ENCODE data around the gene ACAP1.
A peak's percentile ranks its signal among the peaks of the same experiment; 100 is the strongest.
"Not testable (repeated sequence)": the region's sequence is repeated elsewhere in the genome, so short reads cannot be mapped to it uniquely, and the experiment has no call there.

ACAP1 gene

GRCh38 chr17:7356756-7357155, 20.4 kb downstream of the ACAP1 start:
- no peak for DNase-seq

- DNase-seq: no peak
These were observed 21.1 kb downstream of the ACAP1 start for GRCh38 chr17:7357381-7357780.

GRCh38 chr17:7361906-7362305, 25.6 kb downstream of the ACAP1 start:
- DNase-seq: no peak

GRCh38 chr17:7363311-7363710, 27.0 kb downstream of the ACAP1 start:
- DNase-seq: no peak

GRCh38 chr17:7365963-7366362, 29.6 kb downstream of the ACAP1 start:
- DNase-seq: not testable (repeated sequence)

GRCh38 chr17:7367083-7367482, 30.8 kb downstream of the ACAP1 start:
- no peak for DNase-seq

- no peak for DNase-seq
These were observed 31.7 kb downstream of the ACAP1 start for GRCh38 chr17:7367918-7368598.

GRCh38 chr17:7368599-7368994, 32.3 kb downstream of the ACAP1 start:
- DNase-seq: not testable (repeated sequence)

- no peak for DNase-seq
These were observed 33.5 kb downstream of the ACAP1 start for GRCh38 chr17:7369825-7370224.

GRCh38 chr17:7370853-7371252, 34.5 kb downstream of the ACAP1 start:
- DNase-seq: no peak

GRCh38 chr17:7374353-7374752, 38.0 kb downstream of the ACAP1 start:
- DNase-seq: no peak

GRCh38 chr17:7379134-7379533, 42.8 kb downstream of the ACAP1 start:
- no peak for DNase-seq

GRCh38 chr17:7380321-7380720, 44.0 kb downstream of the ACAP1 start:
- no peak for DNase-seq

- no peak for DNase-seq
These were observed 44.7 kb downstream of the ACAP1 start, which contains the start of gene TNK1 for GRCh38 chr17:7380855-7381683. TNK1 (plus strand) TSS chr17:7381089; CDS start chr17:7382927, 1,838 bp downstream.

GRCh38 chr17:7382901-7383300, 46.6 kb downstream of the ACAP1 start:
- no peak for DNase-seq

GRCh38 chr17:7383371-7383741, 47.0 kb downstream of the ACAP1 start:
- no peak for DNase-seq

GRCh38 chr17:7383742-7384488, 47.6 kb downstream of the ACAP1 start:
- peak; percentile 63 to 66 for DNase-seq

GRCh38 chr17:7384489-7385081, 48.3 kb downstream of the ACAP1 start:
- no peak for DNase-seq

GRCh38 chr17:7388856-7389255, 52.5 kb downstream of the ACAP1 start:
- DNase-seq: no peak

- DNase-seq: no peak
These were observed 53.9 kb downstream of the ACAP1 start for GRCh38 chr17:7389924-7390910.

- DNase-seq: no peak
These were observed 55.0 kb downstream of the ACAP1 start for GRCh38 chr17:7391307-7391706.

All from activated CD4-positive, alpha-beta T cell treated with anti-CD3 and anti-CD28 coated beads, Interleukin-2, amount 50 U/mL, for 4 hours (primary cell).